Rectal smooth muscle tissue (tissue), 1 donor: ENCODE results near the gene KIR2DL3.
"Not testable (repeated sequence)": the region's sequence is repeated elsewhere in the genome, so short reads cannot be mapped to it uniquely, and the experiment has no call there.

Experiments used
- H3K27ac ChIP-seq: one replicate; pipeline ENCODE4 v1.7.0; 2013; ENCODE audit warnings: low read depth, low read length, inconsistent platforms
- H3K27me3 ChIP-seq: one replicate; pipeline ENCODE4 v1.7.0; 2013; ENCODE audit warnings: low read length; ENCODE audit not compliant: control insufficient read depth, insufficient read depth
- H3K36me3 ChIP-seq: one replicate; pipeline ENCODE4 v1.7.0; 2013; ENCODE audit warnings: low read length; ENCODE audit not compliant: control insufficient read depth, insufficient read depth
- H3K4me1 ChIP-seq: one replicate; pipeline ENCODE4 v1.7.0; 2013; ENCODE audit warnings: low read length; ENCODE audit not compliant: control insufficient read depth, insufficient read depth
- H3K4me3 ChIP-seq: one replicate; pipeline ENCODE4 v1.7.0; 2013; ENCODE audit warnings: low read length
- H3K9ac ChIP-seq: one replicate; pipeline ENCODE4 v1.7.0; 2013; ENCODE audit warnings: low read length

The KIR2DL3 gene

DNA sequence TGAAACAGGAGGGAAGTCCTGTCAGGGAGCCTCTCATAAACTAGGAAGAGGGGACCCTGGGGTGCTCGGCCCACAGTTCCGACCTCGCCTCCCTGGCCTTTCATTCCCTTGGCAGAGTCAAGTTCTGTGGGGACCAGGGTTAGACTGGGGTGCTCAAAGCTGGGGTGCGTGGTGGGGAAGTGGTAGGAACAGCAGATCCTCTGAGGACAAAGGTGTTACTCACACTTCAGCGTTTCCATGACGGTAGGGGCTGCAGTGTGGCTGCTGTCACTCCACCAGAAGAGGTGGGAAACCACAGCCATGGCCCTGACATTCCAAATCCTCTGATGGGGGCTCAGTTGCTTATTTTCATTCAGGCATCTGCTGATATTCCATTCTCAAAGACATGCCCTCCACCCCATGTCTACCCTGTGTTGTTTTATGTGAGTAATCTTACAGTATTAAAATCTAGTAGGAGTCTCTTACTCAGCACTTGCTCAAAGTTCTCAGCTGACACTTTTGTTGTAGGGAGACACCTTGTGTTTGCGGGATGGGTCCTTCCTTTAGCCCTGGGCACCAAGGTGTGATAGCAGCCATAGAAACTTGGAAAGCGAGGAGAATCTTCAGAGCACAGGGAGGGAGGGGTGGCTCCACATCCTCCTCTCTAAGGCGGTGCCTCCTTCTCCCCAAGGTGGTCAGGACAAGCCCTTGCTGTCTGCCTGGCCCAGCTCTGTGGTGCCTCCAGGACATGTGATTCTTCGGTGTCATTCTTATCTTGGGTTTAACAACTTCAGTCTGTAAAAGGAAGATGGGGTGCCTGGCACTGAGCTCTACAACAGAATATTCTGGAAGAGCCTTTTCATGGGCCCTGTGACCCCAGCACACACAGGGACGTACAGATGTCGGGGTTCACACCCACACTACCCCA lies 18.1 kb downstream of the KIR2DL3 start:
- not testable (repeated sequence) for H3K27ac ChIP-seq, H3K4me1 ChIP-seq, H3K36me3 ChIP-seq, H3K9ac ChIP-seq, H3K27me3 ChIP-seq, H3K4me3 ChIP-seq

DNA sequence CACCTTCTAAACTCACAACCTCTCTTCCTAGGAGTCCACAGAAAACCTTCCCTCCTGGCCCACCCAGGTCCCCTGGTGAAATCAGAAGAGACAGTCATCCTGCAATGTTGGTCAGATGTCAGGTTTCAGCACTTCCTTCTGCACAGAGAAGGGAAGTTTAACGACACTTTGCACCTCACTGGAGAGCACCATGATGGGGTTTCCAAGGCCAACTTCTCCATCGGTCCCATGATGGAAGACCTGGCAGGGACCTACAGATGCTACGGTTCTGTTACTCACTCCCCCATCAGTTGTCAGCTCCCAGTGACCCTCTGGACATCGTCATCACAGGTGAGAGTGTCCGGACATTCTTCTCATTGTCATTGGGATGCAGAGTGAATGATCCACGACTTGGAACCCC lies 20.3 kb downstream of the KIR2DL3 start:
- not testable (repeated sequence) for H3K4me3 ChIP-seq

DNA sequence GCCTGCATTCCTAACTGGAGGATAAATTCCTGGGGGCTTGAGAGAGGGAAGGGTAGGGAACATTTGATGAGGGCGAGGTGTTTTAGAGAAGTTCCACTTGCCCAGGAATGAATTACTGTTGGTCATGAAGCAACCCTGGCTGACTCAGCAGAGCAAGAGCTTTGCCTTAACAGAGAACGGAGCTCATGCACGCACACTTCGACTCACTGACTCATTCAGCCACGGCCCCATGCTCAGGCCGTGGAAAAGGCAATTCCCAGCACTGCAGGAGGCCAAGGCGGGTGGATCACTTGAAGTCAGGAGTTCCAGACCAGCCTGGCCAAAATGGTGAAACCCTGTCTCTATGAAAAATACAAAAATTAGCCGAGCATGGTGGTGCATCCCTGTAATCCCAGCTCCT lies 25.9 kb downstream of the KIR2DL3 start:
- H3K4me3 ChIP-seq, H3K4me1 ChIP-seq, H3K36me3 ChIP-seq, H3K9ac ChIP-seq, H3K27ac ChIP-seq, H3K27me3 ChIP-seq: not testable (repeated sequence)

More for the DNA sequence above, 20.3 kb downstream of the KIR2DL3 start:
- not testable (repeated sequence) for H3K27ac ChIP-seq, H3K36me3 ChIP-seq, H3K4me1 ChIP-seq, H3K9ac ChIP-seq, H3K27me3 ChIP-seq

DNA sequence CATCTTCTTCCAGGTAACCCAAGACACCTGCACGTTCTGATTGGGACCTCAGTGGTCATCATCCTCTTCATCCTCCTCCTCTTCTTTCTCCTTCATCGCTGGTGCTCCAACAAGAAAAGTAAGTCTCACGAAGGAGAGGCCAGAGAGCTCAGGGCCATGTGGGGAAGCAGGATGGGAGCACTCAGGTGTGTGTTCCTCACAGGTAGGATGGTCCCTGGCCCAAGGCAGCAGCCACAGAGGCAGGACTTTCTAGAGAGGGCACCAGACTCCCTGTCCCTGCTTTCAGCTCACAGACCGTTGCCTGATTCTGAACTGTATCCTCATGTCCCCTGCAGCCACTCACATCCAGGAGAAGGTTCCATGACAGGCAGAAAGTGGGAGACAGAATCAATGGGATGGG lies 28.2 kb downstream of the KIR2DL3 start:
- not testable (repeated sequence) for H3K27me3 ChIP-seq, H3K4me1 ChIP-seq, H3K9ac ChIP-seq, H3K4me3 ChIP-seq, H3K36me3 ChIP-seq, H3K27ac ChIP-seq

DNA sequence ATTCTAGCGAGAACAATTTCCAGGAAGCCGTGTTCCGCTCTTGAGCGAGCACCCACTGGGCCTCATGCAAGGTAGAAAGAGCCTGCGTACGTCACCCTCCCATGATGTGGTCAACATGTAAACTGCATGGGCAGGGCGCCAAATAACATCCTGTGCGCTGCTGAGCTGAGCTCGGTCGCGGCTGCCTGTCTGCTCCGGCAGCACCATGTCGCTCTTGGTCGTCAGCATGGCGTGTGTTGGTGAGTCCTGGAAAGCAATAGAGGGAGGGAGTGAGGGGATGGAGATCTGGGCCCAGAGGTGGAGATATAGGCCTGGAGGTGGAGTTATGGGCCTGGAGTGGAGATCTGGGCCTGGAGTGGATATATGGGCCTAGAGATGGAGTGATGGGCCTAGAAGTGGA lies 31.3 kb downstream of the KIR2DL3 start, which contains the start of gene KIR2DL1:
KIR2DL1 (plus strand) TSS at position 148 of the 400 bp plus-strand sequence; CDS start at position 206, 58 bp downstream.
- H3K27me3 ChIP-seq, H3K9ac ChIP-seq, H3K27ac ChIP-seq, H3K4me3 ChIP-seq, H3K36me3 ChIP-seq, H3K4me1 ChIP-seq: not testable (repeated sequence)

DNA sequence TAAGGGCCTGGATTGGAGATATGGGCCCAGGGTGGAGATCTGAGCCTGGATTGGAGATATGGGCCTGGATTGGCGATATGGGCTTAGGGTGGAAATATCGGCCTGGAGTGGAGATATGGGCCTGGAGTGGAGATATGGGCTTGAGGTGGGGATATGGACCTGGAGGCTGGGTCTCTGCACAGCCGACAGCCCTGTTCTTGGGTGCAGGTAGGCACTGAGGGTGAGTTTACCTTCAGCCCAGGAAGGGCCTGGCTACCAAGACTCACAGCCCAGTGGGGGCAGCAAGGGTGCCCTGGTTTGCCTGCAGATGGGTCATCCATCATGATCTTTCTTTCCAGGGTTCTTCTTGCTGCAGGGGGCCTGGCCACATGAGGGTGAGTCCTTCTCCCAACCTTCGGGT lies 32.2 kb downstream of the KIR2DL3 start:
- H3K4me1 ChIP-seq, H3K27ac ChIP-seq, H3K27me3 ChIP-seq, H3K4me3 ChIP-seq, H3K36me3 ChIP-seq, H3K9ac ChIP-seq: not testable (repeated sequence)

DNA sequence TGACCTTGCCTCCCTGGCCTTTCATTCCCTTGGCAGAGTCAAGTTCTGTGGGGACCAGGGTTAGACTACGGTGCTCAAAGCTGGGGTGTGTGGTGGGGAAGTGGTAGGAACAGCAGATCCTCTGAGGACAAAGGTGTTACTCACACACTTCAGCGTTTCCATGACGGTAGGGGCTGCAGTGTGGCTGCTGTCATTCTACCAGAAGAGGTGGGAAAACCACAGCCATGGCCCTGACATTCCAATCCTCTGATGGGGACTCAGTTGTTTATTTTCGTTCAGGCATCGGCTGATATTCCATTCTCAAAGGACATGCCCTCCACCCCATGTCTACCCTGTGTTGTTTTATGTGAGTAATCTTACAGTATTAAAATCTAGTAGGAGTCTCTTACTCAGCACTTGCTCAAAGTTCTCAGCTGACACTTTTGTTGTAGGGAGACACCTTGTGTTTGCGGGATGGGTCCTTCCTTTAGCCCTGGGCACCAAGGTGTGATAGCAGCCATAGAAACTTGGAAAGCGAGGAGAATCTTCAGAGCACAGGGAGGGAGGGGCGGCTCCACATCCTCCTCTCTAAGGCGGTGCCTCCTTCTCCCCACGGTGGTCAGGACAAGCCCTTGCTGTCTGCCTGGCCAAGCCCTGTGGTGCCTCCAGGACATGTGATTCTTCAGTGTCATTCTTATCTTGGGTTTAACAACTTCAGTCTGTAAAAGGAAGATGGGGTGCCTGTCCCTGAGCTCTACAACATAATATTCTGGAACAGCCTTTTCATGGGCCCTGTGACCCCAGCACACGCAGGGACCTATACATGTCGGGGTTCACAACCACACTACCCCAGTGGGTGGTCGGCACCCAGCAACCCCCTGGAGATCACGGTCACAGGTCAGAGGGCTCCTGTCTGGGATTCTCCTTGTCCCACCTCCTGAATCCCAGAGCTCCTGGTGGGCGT lies 33.0 kb downstream of the KIR2DL3 start:
- H3K4me3 ChIP-seq, H3K27me3 ChIP-seq, H3K27ac ChIP-seq, H3K36me3 ChIP-seq, H3K9ac ChIP-seq, H3K4me1 ChIP-seq: not testable (repeated sequence)

DNA sequence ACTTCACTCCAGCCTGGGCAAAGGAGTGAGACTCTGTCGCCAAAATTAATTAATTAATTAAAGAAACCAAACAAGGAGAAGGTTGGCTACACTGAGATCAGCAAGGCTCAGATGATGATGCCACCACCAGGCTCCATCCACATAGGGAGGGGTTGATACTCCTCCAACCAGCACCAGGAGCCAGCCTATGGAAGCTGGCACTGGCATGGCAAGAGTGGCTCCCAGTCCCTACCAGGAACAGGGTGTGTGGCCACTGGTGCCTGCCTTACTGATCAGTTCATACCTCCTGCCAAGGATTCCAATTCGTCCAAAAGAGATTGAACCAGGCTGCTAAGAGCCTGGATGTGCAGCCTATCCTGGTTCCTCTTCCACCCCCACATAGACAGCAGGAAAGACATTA lies 34.4 kb downstream of the KIR2DL3 start:
- not testable (repeated sequence) for H3K36me3 ChIP-seq, H3K9ac ChIP-seq, H3K4me3 ChIP-seq, H3K4me1 ChIP-seq, H3K27ac ChIP-seq, H3K27me3 ChIP-seq

DNA sequence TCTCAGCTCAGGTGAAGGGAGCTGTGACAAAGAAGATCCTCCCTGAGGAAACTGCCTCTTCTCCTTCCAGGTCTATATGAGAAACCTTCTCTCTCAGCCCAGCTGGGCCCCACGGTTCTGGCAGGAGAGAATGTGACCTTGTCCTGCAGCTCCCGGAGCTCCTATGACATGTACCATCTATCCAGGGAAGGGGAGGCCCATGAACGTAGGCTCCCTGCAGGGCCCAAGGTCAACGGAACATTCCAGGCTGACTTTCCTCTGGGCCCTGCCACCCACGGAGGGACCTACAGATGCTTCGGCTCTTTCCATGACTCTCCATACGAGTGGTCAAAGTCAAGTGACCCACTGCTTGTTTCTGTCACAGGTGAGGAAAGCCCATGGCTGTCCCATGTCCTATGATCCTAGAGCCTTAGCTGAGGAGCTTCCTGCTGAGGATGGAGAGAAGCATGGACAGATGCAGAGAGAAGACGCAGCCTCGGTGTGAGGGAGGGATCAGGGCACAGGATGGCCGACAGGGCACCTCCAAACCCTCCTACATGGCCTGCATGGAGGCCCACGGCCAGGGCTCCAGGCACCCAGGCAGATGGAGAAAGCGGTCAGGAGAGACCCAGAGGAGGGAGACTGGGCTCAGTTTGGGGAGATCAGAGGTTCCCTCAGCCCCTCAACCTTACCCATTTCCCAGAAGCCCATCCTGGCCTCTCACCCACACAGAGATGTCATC lies 36.9 kb downstream of the KIR2DL3 start:
- H3K36me3 ChIP-seq, H3K9ac ChIP-seq, H3K4me1 ChIP-seq, H3K27me3 ChIP-seq, H3K4me3 ChIP-seq, H3K27ac ChIP-seq: not testable (repeated sequence)

DNA sequence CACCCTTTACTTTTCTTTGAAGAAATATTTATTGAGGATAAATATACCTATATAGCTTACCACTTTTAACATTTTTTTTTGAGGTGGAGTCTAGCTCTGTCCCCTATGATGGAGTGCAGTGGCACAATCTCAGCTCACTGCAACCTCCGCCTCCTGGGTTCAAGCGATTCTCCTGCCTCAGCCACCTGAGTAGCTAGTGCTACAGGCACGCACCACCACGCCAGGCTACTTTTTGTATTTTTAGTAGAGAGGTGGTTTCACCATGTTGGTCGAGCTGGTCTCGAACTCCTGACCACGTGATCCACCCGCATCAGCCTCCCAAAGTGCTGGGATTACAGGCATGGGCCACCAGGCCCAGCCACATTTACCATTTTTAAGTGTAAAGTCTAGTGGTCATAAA lies 37.5 kb downstream of the KIR2DL3 start:
- H3K4me3 ChIP-seq, H3K9ac ChIP-seq, H3K36me3 ChIP-seq, H3K27ac ChIP-seq, H3K27me3 ChIP-seq, H3K4me1 ChIP-seq: not testable (repeated sequence)

DNA sequence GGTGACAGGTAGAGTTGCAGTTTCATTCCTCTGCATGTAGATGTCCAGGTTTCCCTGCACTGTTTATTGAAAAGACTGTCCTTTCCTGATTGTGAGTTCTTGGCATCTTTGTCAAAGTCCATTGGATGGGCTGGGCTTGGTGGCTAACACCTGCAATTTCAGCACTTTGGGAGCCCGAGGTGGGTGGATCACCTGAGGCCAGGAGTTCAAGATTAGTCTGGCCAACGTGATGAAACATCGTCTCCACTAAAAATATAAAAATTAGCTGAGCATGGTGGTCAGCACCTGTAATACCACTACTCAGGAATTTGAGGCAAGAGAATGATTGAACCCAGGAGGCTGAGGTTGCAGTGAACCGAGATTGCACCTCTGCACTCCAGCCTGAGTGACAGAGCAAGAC lies 39.5 kb downstream of the KIR2DL3 start:
- not testable (repeated sequence) for H3K27me3 ChIP-seq, H3K27ac ChIP-seq, H3K4me1 ChIP-seq, H3K4me3 ChIP-seq, H3K9ac ChIP-seq, H3K36me3 ChIP-seq

DNA sequence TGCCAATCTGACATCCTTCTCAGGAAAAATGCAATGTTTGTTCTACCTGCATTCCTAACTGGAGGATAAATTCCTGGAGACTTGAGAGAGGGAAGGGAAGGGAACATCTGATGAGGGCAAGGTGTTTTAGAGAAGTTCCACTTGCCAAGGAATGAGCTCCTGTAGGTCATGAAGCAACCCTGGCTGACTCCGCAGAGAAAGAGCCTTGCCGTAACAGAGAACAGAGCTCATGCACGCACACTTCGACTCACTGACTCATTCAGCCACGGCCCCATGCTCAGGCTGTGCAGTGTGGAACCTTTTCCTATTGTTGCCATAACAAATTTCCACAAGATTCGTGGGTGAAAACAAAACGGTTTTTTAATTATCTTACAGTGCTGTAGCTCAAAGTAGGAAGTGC lies 40.6 kb downstream of the KIR2DL3 start:
- not testable (repeated sequence) for H3K9ac ChIP-seq, H3K27ac ChIP-seq, H3K27me3 ChIP-seq, H3K36me3 ChIP-seq, H3K4me1 ChIP-seq, H3K4me3 ChIP-seq
